Measurements from ENCODE around the gene TNS1. TPM values are rescaled to one million over a fixed set of nuclear protein-coding genes. Genes with fewer than 3 reads are reported as not detected.

TNS1 gene
- total and polyA plus RNA-seq, 2 experiments from 2014 or later, result 81.6 to 99.3 TPM

- no peak for TF ChIP-seq EZH2 (IDR thresholded peaks at IDR 0.05; ENCODE audit: insufficient read depth, poor library complexity, severe bottlenecking)
- TF ChIP-seq EZH2phosphoT487 (IDR thresholded peaks at IDR 0.05; ENCODE audit: insufficient read depth, low read depth), result no peak
- no peaks in the 10 kb centered on the region for H3K9me2 ChIP-seq (ENCODE audit: insufficient read depth)
- 0 out of 2 replicates have a peak, but pooled peaks cover 5% of the 10 kb centered on the region for H3F3A ChIP-seq (ENCODE audit: insufficient read depth)
- H2AFZ ChIP-seq, result no peak overlapping the region
- WGBS, 2 experiments (ENCODE audit: low coverage in 1 of 2, low lambda C conversion rate in 2 of 2, missing lambda C conversion rate in 2 of 2), result 78 to 82% methylated on average over 5 of the region's 5 CpGs
- peaks cover 97% of the 10 kb centered on the region for H3K79me2 ChIP-seq (ENCODE audit: insufficient read depth)
- peaks cover 16% of the 10 kb centered on the region; the same call in 1 of the 2 replicates for H3K36me3 ChIP-seq (ENCODE audit: low read depth)
- no peaks in the 10 kb centered on the region for H3K9me3 ChIP-seq (ENCODE audit: low read depth)
- DNase-seq, result no peak
- no peaks in the 10 kb centered on the region for H3K27me3 ChIP-seq (replicated peaks; ENCODE audit: insufficient read depth)
- no peak overlapping the region for H3K27ac ChIP-seq
- peaks cover 11% of the 10 kb centered on the region; the same call in 1 of the 2 replicates for H4K20me1 ChIP-seq (ENCODE audit: insufficient read depth)
- peaks cover 24% of the 10 kb centered on the region for H3K4me1 ChIP-seq (ENCODE audit: insufficient read depth)
- no peak overlapping the region for H3K4me3 ChIP-seq
- no peak overlapping the region for H3K4me2 ChIP-seq (ENCODE audit: unreplicated experiment)
- in situ Hi-C loops (cut with MboI), result loop anchor here (5.0 to 10.0 kb wide), 2 partner anchors 89 to 196 kb away; no protein-coding TSS in a partner anchor
- H3K9ac ChIP-seq, result no peak overlapping the region
Observed at GRCh38 chr2:217981084-217981730, 21.6 kb downstream of the TNS1 start.

GRCh38 chr2:217980591-217980990 lies 22.2 kb downstream of the TNS1 start:
- Histone ChIP-seq H3K27ac (peak overlapping the region; percentile 52), H4K20me1 (ENCODE audit: insufficient read depth) (peaks cover 11% of the 10 kb centered on the region; the same call in 1 of the 2 replicates), H3K9ac (no peak overlapping the region), H3K27me3 (replicated peaks; ENCODE audit: insufficient read depth) (no peaks in the 10 kb centered on the region), H3K36me3 (ENCODE audit: low read depth) (peaks cover 12% of the 10 kb centered on the region; the same call in 1 of the 2 replicates), H3K4me1 (ENCODE audit: insufficient read depth) (peaks cover 24% of the 10 kb centered on the region), H3K4me2 (ENCODE audit: unreplicated experiment) (no peak overlapping the region), H3F3A (ENCODE audit: insufficient read depth) (0 out of 2 replicates have a peak, but pooled peaks cover 5% of the 10 kb centered on the region), H3K79me2 (ENCODE audit: insufficient read depth) (peaks cover 97% of the 10 kb centered on the region), H3K9me3 (ENCODE audit: low read depth) (no peaks in the 10 kb centered on the region), H2AFZ (no peak overlapping the region), H3K4me3 (no peak overlapping the region), H3K9me2 (ENCODE audit: insufficient read depth) (no peaks in the 10 kb centered on the region)
- DNase-seq, result no peak
- in situ Hi-C loops (cut with MboI), result loop anchor here (5.0 to 10.0 kb wide), 2 partner anchors 88 to 196 kb away; no protein-coding TSS in a partner anchor
- TF ChIP-seq EZH2 (IDR thresholded peaks at IDR 0.05; ENCODE audit: insufficient read depth, poor library complexity, severe bottlenecking) (no peak), EZH2phosphoT487 (IDR thresholded peaks at IDR 0.05; ENCODE audit: insufficient read depth, low read depth) (no peak)
- 67 to 73% methylated on average over 6 of the region's 6 CpGs for WGBS, 2 experiments (ENCODE audit: low coverage in 1 of 2, low lambda C conversion rate in 2 of 2, missing lambda C conversion rate in 2 of 2)

GRCh38 chr2:217980036-217980435 lies 22.8 kb downstream of the TNS1 start:
- Histone ChIP-seq H3K36me3 (ENCODE audit: low read depth) (peaks cover 10% of the 10 kb centered on the region; the same call in 1 of the 2 replicates), H3K27ac (peak overlapping the region; percentile 52), H3K9me3 (ENCODE audit: low read depth) (no peaks in the 10 kb centered on the region), H3K9ac (0 out of 2 replicates have a peak overlapping the region, but pooled peaks have one; percentile 25), H3F3A (ENCODE audit: insufficient read depth) (0 out of 2 replicates have a peak, but pooled peaks cover 5% of the 10 kb centered on the region), H3K79me2 (ENCODE audit: insufficient read depth) (peaks cover 97% of the 10 kb centered on the region), H3K4me1 (ENCODE audit: insufficient read depth) (peaks cover 24% of the 10 kb centered on the region), H3K27me3 (replicated peaks; ENCODE audit: insufficient read depth) (no peaks in the 10 kb centered on the region), H4K20me1 (ENCODE audit: insufficient read depth) (peaks cover 11% of the 10 kb centered on the region; the same call in 1 of the 2 replicates), H3K9me2 (ENCODE audit: insufficient read depth) (no peaks in the 10 kb centered on the region), H3K4me2 (ENCODE audit: unreplicated experiment) (no peak overlapping the region), H2AFZ (no peak overlapping the region), H3K4me3 (no peak overlapping the region)
- peak; percentile 78 for DNase-seq
- WGBS, 2 experiments (ENCODE audit: low coverage in 1 of 2, low lambda C conversion rate in 2 of 2, missing lambda C conversion rate in 2 of 2), result 17 to 19% methylated on average over 4 to 5 of the region's 5 CpGs
- in situ Hi-C loops (cut with MboI), result loop anchor here (5.0 to 10.0 kb wide), 2 partner anchors 88 to 195 kb away; no protein-coding TSS in a partner anchor
- TF ChIP-seq EZH2 (IDR thresholded peaks at IDR 0.05; ENCODE audit: insufficient read depth, poor library complexity, severe bottlenecking) (no peak), EZH2phosphoT487 (IDR thresholded peaks at IDR 0.05; ENCODE audit: insufficient read depth, low read depth) (no peak)

GRCh38 chr2:217979151-217979811 lies 23.5 kb downstream of the TNS1 start:
- Histone ChIP-seq H3K36me3 (ENCODE audit: low read depth) (peaks cover 10% of the 10 kb centered on the region; the same call in 1 of the 2 replicates), H3K9ac (peak overlapping the region; percentile 17), H3K79me2 (ENCODE audit: insufficient read depth) (peaks cover 97% of the 10 kb centered on the region), H3K4me1 (ENCODE audit: insufficient read depth) (peaks cover 24% of the 10 kb centered on the region), H3F3A (ENCODE audit: insufficient read depth) (0 out of 2 replicates have a peak, but pooled peaks cover 5% of the 10 kb centered on the region), H2AFZ (no peak overlapping the region), H3K4me2 (ENCODE audit: unreplicated experiment) (no peak overlapping the region), H3K9me2 (ENCODE audit: insufficient read depth) (no peaks in the 10 kb centered on the region), H4K20me1 (ENCODE audit: insufficient read depth) (peaks cover 11% of the 10 kb centered on the region; the same call in 1 of the 2 replicates), H3K4me3 (no peak overlapping the region), H3K9me3 (ENCODE audit: low read depth) (no peaks in the 10 kb centered on the region), H3K27ac (peak overlapping the region; percentile 22; the same call in 1 of the 2 replicates), H3K27me3 (replicated peaks; ENCODE audit: insufficient read depth) (no peaks in the 10 kb centered on the region)
- WGBS, 2 experiments (ENCODE audit: low coverage in 1 of 2, low lambda C conversion rate in 2 of 2, missing lambda C conversion rate in 2 of 2), result 23 to 26% methylated on average over 10 of the region's 10 CpGs
- in situ Hi-C loops (cut with MboI), result no loop called here
- DNase-seq, result peak; percentile 57
- TF ChIP-seq EZH2phosphoT487 (IDR thresholded peaks at IDR 0.05; ENCODE audit: insufficient read depth, low read depth) (no peak), EZH2 (IDR thresholded peaks at IDR 0.05; ENCODE audit: insufficient read depth, poor library complexity, severe bottlenecking) (no peak)

All from GM23248 (cell line).